ENCODE results near the gene INCENP. TPM values are rescaled to one million over a fixed set of nuclear protein-coding genes. Genes with fewer than 3 reads are reported as not detected.
"Not testable (repeated sequence)": the region's sequence is repeated elsewhere in the genome, so short reads cannot be mapped to it uniquely, and the experiment has no call there.

The INCENP gene
- total RNA-seq, 1 experiment from 2014 or later, result 154 TPM

GRCh38 chr11:62190011-62190410 lies 66.2 kb downstream of the INCENP start, which contains the start of gene SCGB1D1:
SCGB1D1 (plus strand) TSS chr11:62190216; CDS start chr11:62190285, 69 bp downstream.
- CTCF ChIA-PET, result no interaction called here
- H3K79me2 ChIP-seq (ENCODE audit: low read depth), result no peaks in the 10 kb centered on the region
- no peak within 1 kb of the TSS for H3K27ac ChIP-seq
- H4K20me1 ChIP-seq (ENCODE audit: insufficient read depth), result no peaks in the 10 kb centered on the region
- DNase-seq, result no peak
- H3K4me3 ChIP-seq, result no peak within 1 kb of the TSS
- peaks cover 93% of the 10 kb centered on the region for H3K27me3 ChIP-seq (ENCODE audit: insufficient read depth, low read depth)
- no peaks in the 10 kb centered on the region for H3K9me2 ChIP-seq (ENCODE audit: insufficient read depth)
- H3K36me3 ChIP-seq (ENCODE audit: low read depth), result no peaks in the 10 kb centered on the region
- intact Hi-C loops (cut with micrococcal nuclease; ENCODE audit: unreplicated experiment), result no loop called here
- H3K4me2 ChIP-seq, result no peak within 1 kb of the TSS
- no TSS peak for BruUV-seq (replicated peaks)
- H3K4me1 ChIP-seq (replicated peaks; ENCODE audit: insufficient read depth), result no peaks in the 10 kb centered on the region
- no peak for TF ChIP-seq EZH2 (IDR thresholded peaks at IDR 0.05; ENCODE audit: low read depth)
- TF ChIP-seq, protein P1, sequence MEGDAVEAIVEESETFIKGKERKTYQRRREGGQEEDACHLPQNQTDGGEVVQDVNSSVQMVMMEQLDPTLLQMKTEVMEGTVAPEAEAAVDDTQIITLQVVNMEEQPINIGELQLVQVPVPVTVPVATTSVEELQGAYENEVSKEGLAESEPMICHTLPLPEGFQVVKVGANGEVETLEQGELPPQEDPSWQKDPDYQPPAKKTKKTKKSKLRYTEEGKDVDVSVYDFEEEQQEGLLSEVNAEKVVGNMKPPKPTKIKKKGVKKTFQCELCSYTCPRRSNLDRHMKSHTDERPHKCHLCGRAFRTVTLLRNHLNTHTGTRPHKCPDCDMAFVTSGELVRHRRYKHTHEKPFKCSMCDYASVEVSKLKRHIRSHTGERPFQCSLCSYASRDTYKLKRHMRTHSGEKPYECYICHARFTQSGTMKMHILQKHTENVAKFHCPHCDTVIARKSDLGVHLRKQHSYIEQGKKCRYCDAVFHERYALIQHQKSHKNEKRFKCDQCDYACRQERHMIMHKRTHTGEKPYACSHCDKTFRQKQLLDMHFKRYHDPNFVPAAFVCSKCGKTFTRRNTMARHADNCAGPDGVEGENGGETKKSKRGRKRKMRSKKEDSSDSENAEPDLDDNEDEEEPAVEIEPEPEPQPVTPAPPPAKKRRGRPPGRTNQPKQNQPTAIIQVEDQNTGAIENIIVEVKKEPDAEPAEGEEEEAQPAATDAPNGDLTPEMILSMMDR (conservative IDR thresholded peaks at IDR 0.05), result no peak
- H2AFZ ChIP-seq, result no peak within 1 kb of the TSS
- no peaks in the 10 kb centered on the region for H3K9me3 ChIP-seq (ENCODE audit: insufficient read depth, low read depth)
- H3F3A ChIP-seq (ENCODE audit: insufficient read depth, low read depth), result no peaks in the 10 kb centered on the region
- POLR2A ChIA-PET (ENCODE audit: unreplicated experiment), result no interaction called here

GRCh38 chr11:62193952-62194351 lies 70.1 kb downstream of the INCENP start:
- POLR2A ChIA-PET (ENCODE audit: unreplicated experiment), result no interaction called here
- Histone ChIP-seq H3K36me3 (ENCODE audit: low read depth) (no peaks in the 10 kb centered on the region), H3K27me3 (ENCODE audit: insufficient read depth, low read depth) (peaks cover 91% of the 10 kb centered on the region), H2AFZ (no peak overlapping the region), H3K9me3 (ENCODE audit: insufficient read depth, low read depth) (no peaks in the 10 kb centered on the region), H3K4me1 (replicated peaks; ENCODE audit: insufficient read depth) (no peaks in the 10 kb centered on the region), H3K9me2 (ENCODE audit: insufficient read depth) (no peaks in the 10 kb centered on the region), H3K79me2 (ENCODE audit: low read depth) (no peaks in the 10 kb centered on the region), H3K4me2 (no peak overlapping the region), H3K27ac (no peak overlapping the region), H3K4me3 (no peak overlapping the region), H3F3A (ENCODE audit: insufficient read depth, low read depth) (no peaks in the 10 kb centered on the region), H4K20me1 (ENCODE audit: insufficient read depth) (no peaks in the 10 kb centered on the region)
- intact Hi-C loops (cut with micrococcal nuclease; ENCODE audit: unreplicated experiment), result no loop called here
- no peak for DNase-seq
- TF ChIP-seq, protein P1 (conservative IDR thresholded peaks at IDR 0.05), result no peak
- TF ChIP-seq EZH2 (IDR thresholded peaks at IDR 0.05; ENCODE audit: low read depth), result no peak
- CTCF ChIA-PET, result no interaction called here
- no TSS peak for BruUV-seq (replicated peaks)

- H3K4me1 ChIP-seq (replicated peaks; ENCODE audit: insufficient read depth); intact Hi-C loops (cut with micrococcal nuclease; ENCODE audit: unreplicated experiment); DNase-seq; H3K4me3 ChIP-seq; H4K20me1 ChIP-seq (ENCODE audit: insufficient read depth); H2AFZ ChIP-seq; CTCF ChIA-PET; H3K36me3 ChIP-seq (ENCODE audit: low read depth); H3F3A ChIP-seq (ENCODE audit: insufficient read depth, low read depth); H3K9me2 ChIP-seq (ENCODE audit: insufficient read depth); H3K79me2 ChIP-seq (ENCODE audit: low read depth); H3K4me2 ChIP-seq; POLR2A ChIA-PET (ENCODE audit: unreplicated experiment); H3K27ac ChIP-seq; H3K9me3 ChIP-seq (ENCODE audit: insufficient read depth, low read depth); BruUV-seq (replicated peaks): not testable (repeated sequence)
- H3K27me3 ChIP-seq (ENCODE audit: insufficient read depth, low read depth), result peaks cover 91% of the 10 kb centered on the region
Observed at GRCh38 chr11:62195010-62195409, 71.2 kb downstream of the INCENP start.

DNA sequence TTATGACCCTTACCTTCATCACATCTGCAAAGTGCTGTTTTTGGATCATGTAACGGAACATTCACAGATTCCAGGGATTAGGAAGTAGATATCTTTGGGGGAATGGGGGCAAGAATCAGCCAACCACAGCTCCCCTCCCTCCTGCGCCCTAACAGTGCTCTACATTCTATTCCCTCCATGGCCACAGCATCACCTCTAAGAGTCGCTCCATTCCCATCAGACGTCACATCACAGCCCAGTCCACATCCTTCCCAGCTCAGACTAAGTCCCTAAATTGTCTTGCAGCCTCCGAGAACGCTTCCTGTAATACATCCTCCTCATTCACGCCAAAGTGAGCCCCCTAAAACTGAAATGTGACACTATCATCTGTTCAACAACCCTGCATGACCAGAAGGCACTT lies 72.1 kb downstream of the INCENP start:
- ChIA-PET POLR2A (ENCODE audit: unreplicated experiment) (no interaction called here), CTCF (no interaction called here)
- H4K20me1 ChIP-seq (ENCODE audit: insufficient read depth), result no peaks in the 10 kb centered on the region
- no peak overlapping the region for H3K4me3 ChIP-seq
- BruUV-seq (replicated peaks), result no TSS peak
- no peak for TF ChIP-seq EZH2 (IDR thresholded peaks at IDR 0.05; ENCODE audit: low read depth)
- TF ChIP-seq, protein P1 (conservative IDR thresholded peaks at IDR 0.05), result no peak
- no peaks in the 10 kb centered on the region for H3K79me2 ChIP-seq (ENCODE audit: low read depth)
- H3K9me3 ChIP-seq (ENCODE audit: insufficient read depth, low read depth), result no peaks in the 10 kb centered on the region
- intact Hi-C loops (cut with micrococcal nuclease; ENCODE audit: unreplicated experiment), result no loop called here
- H3K36me3 ChIP-seq (ENCODE audit: low read depth), result no peaks in the 10 kb centered on the region
- H2AFZ ChIP-seq, result no peak overlapping the region
- no peak for DNase-seq
- no peaks in the 10 kb centered on the region for H3K4me1 ChIP-seq (replicated peaks; ENCODE audit: insufficient read depth)
- H3F3A ChIP-seq (ENCODE audit: insufficient read depth, low read depth), result no peaks in the 10 kb centered on the region
- H3K27ac ChIP-seq, result no peak overlapping the region
- H3K27me3 ChIP-seq (ENCODE audit: insufficient read depth, low read depth), result peaks cover 91% of the 10 kb centered on the region
- H3K9me2 ChIP-seq (ENCODE audit: insufficient read depth), result no peaks in the 10 kb centered on the region
- H3K4me2 ChIP-seq, result no peak overlapping the region

GRCh38 chr11:62197400-62197799 lies 73.6 kb downstream of the INCENP start:
- H3K9me3 ChIP-seq (ENCODE audit: insufficient read depth, low read depth); intact Hi-C loops (cut with micrococcal nuclease; ENCODE audit: unreplicated experiment); H3F3A ChIP-seq (ENCODE audit: insufficient read depth, low read depth); H3K36me3 ChIP-seq (ENCODE audit: low read depth); BruUV-seq (replicated peaks); H3K79me2 ChIP-seq (ENCODE audit: low read depth); H3K4me3 ChIP-seq; CTCF ChIA-PET; H3K9me2 ChIP-seq (ENCODE audit: insufficient read depth); H2AFZ ChIP-seq; DNase-seq; POLR2A ChIA-PET (ENCODE audit: unreplicated experiment); H3K27ac ChIP-seq; H3K4me2 ChIP-seq; H4K20me1 ChIP-seq (ENCODE audit: insufficient read depth); H3K4me1 ChIP-seq (replicated peaks; ENCODE audit: insufficient read depth): not testable (repeated sequence)
- peaks cover 91% of the 10 kb centered on the region for H3K27me3 ChIP-seq (ENCODE audit: insufficient read depth, low read depth)

Measured in PC-9 (cell line).